Cerebellar nuclear complex (tissue), 1 donor: ENCODE measurements around the gene CEP20.

Experiments
- DNase-seq, 2 experiments: peaks; one replicate each; lab custom pipeline; 2025; lab: John Stamatoyannopoulos, UW

CEP20 gene

GRCh38 chr16:15830832-15831451, 57.5 kb downstream of the CEP20 start:
- no peak for DNase-seq

- no peak for DNase-seq
Measured at GRCh38 chr16:15829460-15829859, 58.9 kb downstream of the CEP20 start.

- no peak for DNase-seq
Measured at GRCh38 chr16:15827709-15828343, 60.6 kb downstream of the CEP20 start.

GRCh38 chr16:15827299-15827698, 61.1 kb downstream of the CEP20 start:
- DNase-seq = no peak

- no peak for DNase-seq
Measured at GRCh38 chr16:15825750-15826305, 62.6 kb downstream of the CEP20 start.

GRCh38 chr16:15822957-15823356, 65.4 kb downstream of the CEP20 start:
- DNase-seq = no peak

GRCh38 chr16:15820837-15821236, 67.6 kb downstream of the CEP20 start:
- DNase-seq = no peak

GRCh38 chr16:15819046-15819445, 69.4 kb downstream of the CEP20 start:
- DNase-seq = no peak

- no peak for DNase-seq
Measured at GRCh38 chr16:15817446-15817845, 71.0 kb downstream of the CEP20 start.

- no peak for DNase-seq
Measured at GRCh38 chr16:15816228-15816627, 72.2 kb downstream of the CEP20 start.
